Calu3 (cell line): ENCODE data around the gene C4orf50. TPM values are rescaled to one million over a fixed set of nuclear protein-coding genes. Genes with fewer than 3 reads are reported as not detected.

ENCODE experiments used
- BruUV-seq: library from RNA; stranded (reverse); fragments of 400-500 nt; replicated peaks from 2 replicates; lab custom pipeline; 2021; lab: Mats Ljungman, UMichigan
- CTCF ChIA-PET: fragments of 300-600 bp; sonication (Branson Sonifier 250); formaldehyde crosslinking; loops from one replicate; lab custom pipeline; 2022; ENCODE audit warnings: antibody characterized with exemption; lab: Charles Lee
- DNase-seq: peaks from one replicate; pipeline ENCODE4 v3.0.0; 2022
- H3K27ac Mint-ChIP-seq: one replicate; pipeline ENCODE4 v1.8.0; 2022; ENCODE audit warnings: mixed read lengths; ENCODE audit not compliant: unreplicated experiment
- H3K27me3 Mint-ChIP-seq: one replicate; pipeline ENCODE4 v1.8.0; 2022; ENCODE audit warnings: mixed read lengths; ENCODE audit not compliant: unreplicated experiment
- H3K36me3 Mint-ChIP-seq: one replicate; pipeline ENCODE4 v1.8.0; 2022; ENCODE audit warnings: mild to moderate bottlenecking, moderate library complexity, mixed read lengths; ENCODE audit not compliant: insufficient read depth, unreplicated experiment
- H3K4me1 Mint-ChIP-seq: one replicate; pipeline ENCODE4 v1.8.0; 2022; ENCODE audit warnings: mild to moderate bottlenecking, low read depth, mixed read lengths; ENCODE audit not compliant: unreplicated experiment
- H3K4me3 Mint-ChIP-seq: one replicate; pipeline ENCODE4 v1.8.0; 2022; ENCODE audit warnings: mild to moderate bottlenecking, low read depth, moderate library complexity, mixed read lengths; ENCODE audit not compliant: unreplicated experiment
- H3K9me3 Mint-ChIP-seq: one replicate; pipeline ENCODE4 v1.8.0; 2022; ENCODE audit warnings: low read depth, mixed read lengths; ENCODE audit not compliant: unreplicated experiment
- intact Hi-C: fragments of 100-400 bp; cut with micrococcal nuclease; formaldehyde crosslinking; loops from one replicate; pipeline ENCODE4 v1.10.0; 2022; ENCODE audit not compliant: unreplicated experiment
- total RNA-seq: library from RNA; stranded (reverse); gene quantifications from 2 replicates; pipeline ENCODE4 v1.2.3, GENCODE V29; 2022
- TF ChIP-seq, protein P1 (sequence below): fragments of 200-600 bp; IDR thresholded peaks from one replicate; pipeline ENCODE4 v1.8.0; 2022; ENCODE audit warnings: antibody characterized with exemption; ENCODE audit not compliant: unreplicated experiment

C4orf50 gene
- total RNA-seq, 1 experiment from 2014 or later, result not detected

DNA sequence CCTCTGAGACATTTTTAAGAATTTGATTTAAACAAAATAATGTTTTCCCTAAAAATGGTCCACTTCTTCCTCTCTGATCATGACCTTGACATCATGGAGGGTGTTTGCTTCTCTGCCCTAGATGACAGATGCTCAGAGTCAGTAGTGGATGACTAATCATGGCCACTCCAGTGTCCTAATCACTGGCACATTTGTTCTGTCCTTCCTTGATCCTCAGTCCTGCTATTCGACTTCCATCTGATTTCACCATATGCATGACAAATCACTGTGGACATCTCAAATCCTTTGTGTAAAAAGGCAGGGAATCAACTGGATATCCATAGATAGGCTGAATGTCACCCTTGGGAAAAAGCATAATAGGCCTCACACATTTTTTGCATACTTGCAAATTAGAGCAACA lies 134.3 kb downstream of the C4orf50 start:
- Mint-ChIP-seq H3K9me3 (peaks cover 4% of the 10 kb centered on the region), H3K4me1 (no peaks in the 10 kb centered on the region), H3K27me3 (peaks cover 12% of the 10 kb centered on the region), H3K27ac (no peak overlapping the region), H3K4me3 (no peak overlapping the region), H3K36me3 (no peaks in the 10 kb centered on the region)
- no TSS peak for BruUV-seq
- TF ChIP-seq, protein P1, sequence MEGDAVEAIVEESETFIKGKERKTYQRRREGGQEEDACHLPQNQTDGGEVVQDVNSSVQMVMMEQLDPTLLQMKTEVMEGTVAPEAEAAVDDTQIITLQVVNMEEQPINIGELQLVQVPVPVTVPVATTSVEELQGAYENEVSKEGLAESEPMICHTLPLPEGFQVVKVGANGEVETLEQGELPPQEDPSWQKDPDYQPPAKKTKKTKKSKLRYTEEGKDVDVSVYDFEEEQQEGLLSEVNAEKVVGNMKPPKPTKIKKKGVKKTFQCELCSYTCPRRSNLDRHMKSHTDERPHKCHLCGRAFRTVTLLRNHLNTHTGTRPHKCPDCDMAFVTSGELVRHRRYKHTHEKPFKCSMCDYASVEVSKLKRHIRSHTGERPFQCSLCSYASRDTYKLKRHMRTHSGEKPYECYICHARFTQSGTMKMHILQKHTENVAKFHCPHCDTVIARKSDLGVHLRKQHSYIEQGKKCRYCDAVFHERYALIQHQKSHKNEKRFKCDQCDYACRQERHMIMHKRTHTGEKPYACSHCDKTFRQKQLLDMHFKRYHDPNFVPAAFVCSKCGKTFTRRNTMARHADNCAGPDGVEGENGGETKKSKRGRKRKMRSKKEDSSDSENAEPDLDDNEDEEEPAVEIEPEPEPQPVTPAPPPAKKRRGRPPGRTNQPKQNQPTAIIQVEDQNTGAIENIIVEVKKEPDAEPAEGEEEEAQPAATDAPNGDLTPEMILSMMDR, result no peak
- CTCF ChIA-PET, result no interaction called here
- no peak for DNase-seq
- intact Hi-C loops, result no loop called here

DNA sequence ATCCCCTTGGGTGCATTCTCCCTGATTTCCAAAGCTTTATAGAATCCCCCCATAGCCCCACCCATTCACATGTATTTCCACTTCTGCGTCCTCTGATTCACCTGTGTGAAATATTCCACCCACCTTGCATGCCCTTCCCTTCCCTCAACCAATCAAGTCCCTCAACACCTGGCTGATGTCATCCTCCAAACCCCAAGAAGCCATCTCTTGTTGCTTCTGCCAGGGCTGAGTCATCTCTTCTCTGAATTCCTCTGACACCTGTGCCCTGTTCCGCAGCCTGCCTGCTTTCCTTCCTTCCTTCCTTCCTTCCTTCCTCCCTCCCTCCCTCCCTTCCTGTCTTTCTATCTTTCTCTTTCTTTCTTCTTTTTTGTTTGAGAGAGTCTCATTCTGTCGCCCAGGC lies 135.3 kb downstream of the C4orf50 start:
- no peak for DNase-seq
- Mint-ChIP-seq H3K4me3 (no peak overlapping the region), H3K27ac (no peak overlapping the region), H3K4me1 (no peaks in the 10 kb centered on the region), H3K9me3 (peaks cover 4% of the 10 kb centered on the region), H3K27me3 (peaks cover 12% of the 10 kb centered on the region), H3K36me3 (no peaks in the 10 kb centered on the region)
- TF ChIP-seq, protein P1, result no peak
- no TSS peak for BruUV-seq
- CTCF ChIA-PET, result no interaction called here
- intact Hi-C loops, result no loop called here

DNA sequence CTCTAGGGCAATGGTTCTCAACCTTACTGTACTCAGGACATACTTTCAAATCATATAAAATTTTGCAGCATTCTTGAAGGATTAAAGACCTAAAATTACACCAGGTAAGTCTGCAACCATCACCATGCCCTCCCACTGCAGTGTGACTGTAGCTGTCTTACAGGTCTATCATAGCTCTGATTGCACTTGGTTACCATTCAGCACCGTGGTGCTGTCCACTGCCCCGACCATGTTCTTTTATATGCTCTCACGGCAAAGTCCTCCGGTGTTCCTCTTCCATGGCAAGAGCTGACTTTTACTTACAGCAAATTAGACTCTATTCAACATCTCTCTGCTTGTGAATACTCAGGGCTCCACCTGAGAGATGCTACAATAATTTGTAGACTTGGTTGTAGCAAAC lies 136.9 kb downstream of the C4orf50 start:
- H3K27me3 Mint-ChIP-seq, result peaks cover 12% of the 10 kb centered on the region
- H3K9me3 Mint-ChIP-seq, result peaks cover 4% of the 10 kb centered on the region
- H3K4me1 Mint-ChIP-seq, result no peaks in the 10 kb centered on the region
- no peak for DNase-seq
- TF ChIP-seq, protein P1, result no peak
- no TSS peak for BruUV-seq
- intact Hi-C loops, result no loop called here
- no peaks in the 10 kb centered on the region for H3K36me3 Mint-ChIP-seq
- CTCF ChIA-PET, result no interaction called here
- no peak overlapping the region for H3K27ac Mint-ChIP-seq
- H3K4me3 Mint-ChIP-seq, result no peak overlapping the region

DNA sequence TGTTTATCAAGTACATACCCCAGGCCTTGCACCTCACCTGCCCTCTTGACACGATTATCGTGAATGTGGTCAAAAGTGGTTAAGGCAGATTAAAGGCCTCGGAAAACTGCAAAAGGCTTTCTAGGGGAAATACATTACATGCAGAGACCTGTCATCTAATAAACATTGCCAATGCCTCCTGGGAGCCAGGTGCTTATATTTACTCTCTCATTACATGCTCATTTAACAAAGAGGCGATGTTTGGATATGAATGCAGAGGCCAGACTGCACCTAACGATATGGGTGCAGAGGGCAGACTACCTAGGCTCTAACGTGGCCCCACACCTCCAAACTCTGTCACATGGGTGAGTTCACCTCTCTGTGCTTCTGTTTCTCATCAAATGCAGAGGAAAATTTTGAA lies 139.9 kb downstream of the C4orf50 start:
- DNase-seq, result no peak
- no peaks in the 10 kb centered on the region for H3K27me3 Mint-ChIP-seq
- H3K4me1 Mint-ChIP-seq, result no peaks in the 10 kb centered on the region
- no TSS peak for BruUV-seq
- H3K4me3 Mint-ChIP-seq, result no peak overlapping the region
- peaks cover 2% of the 10 kb centered on the region for H3K9me3 Mint-ChIP-seq
- intact Hi-C loops, result no loop called here
- CTCF ChIA-PET, result no interaction called here
- no peak overlapping the region for H3K27ac Mint-ChIP-seq
- H3K36me3 Mint-ChIP-seq, result no peaks in the 10 kb centered on the region
- TF ChIP-seq, protein P1, result no peak
